Fibroblast of skin of right quadriceps (primary cell): Measurements from ENCODE around the gene KRTAP10-1.

Experiments
- DNase-seq: peaks from one replicate; pipeline ENCODE4 v3.0.0-alpha.2; 2013

Gene KRTAP10-1

DNA sequence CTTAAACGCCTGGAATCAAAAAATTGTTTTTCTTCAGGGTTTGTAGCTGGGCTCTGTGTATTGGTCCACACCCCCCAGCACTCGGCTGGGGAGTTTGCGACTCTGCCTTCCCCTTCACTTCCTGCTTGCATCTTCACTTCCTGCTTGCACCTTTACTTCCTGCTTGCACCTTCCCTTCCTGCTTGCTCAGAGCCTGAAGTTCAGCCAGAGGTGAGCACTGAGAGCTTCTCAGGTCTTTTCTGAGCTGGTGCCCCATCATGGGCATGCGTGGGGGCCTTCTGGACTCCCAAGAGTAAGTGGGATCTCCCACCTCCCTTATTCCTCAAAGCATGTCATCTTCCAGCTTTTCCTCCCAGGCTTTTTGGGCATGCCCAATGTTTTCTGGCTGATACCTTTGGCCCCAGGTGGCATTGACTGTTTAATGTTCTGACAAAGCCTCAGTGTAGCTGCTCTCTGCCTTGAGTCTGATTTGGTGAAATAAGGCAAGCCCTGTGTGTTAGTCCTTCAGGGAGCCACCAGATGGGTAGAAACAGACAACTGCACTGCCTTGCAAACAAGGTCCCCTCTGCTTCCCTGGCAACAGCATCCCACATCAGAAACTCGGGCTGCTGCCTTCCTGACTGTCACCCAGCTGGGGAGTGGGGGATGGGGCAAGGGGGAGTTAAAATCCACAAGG is 7.8 kb upstream of the KRTAP10-1 start:
- no peak for DNase-seq

DNA sequence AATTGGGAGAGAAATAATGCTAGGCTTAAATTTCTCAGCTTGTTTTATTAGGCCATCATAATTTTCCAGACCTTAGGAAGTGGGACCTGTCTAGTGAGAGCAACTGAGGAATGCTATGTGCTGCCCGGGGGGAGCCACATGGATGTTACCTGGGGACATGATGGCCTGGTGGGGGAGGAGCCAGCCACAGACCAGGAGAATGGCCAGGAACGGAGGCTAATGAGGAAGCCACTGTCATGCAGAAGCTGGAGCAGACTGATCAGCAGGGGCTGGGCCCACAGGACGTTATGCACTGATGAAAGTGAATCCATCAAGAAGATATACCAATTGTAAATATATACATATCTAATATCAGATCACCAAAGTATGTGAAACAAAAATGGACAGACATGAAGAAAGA is 4.6 kb upstream of the KRTAP10-1 start:
- no peak for DNase-seq

DNA sequence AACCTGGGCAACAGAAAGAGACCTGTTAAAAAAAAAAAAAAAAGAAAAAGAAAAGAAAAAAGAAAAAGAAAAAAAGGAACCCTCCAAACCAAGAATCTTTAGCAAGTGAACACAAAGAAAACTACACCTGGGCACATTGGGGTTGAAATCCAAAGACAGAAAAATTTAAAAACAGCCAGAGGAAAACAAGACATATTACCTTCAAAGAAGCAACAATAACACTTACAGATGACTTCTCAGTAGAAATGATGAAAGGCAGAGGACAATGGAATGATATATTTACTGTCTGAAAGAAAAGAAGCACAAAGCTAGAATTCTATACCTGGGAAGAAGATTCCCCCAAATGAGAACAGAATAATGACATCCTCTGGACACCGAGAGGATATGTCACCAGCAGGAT is 2.7 kb upstream of the KRTAP10-1 start:
- no peak for DNase-seq

DNA sequence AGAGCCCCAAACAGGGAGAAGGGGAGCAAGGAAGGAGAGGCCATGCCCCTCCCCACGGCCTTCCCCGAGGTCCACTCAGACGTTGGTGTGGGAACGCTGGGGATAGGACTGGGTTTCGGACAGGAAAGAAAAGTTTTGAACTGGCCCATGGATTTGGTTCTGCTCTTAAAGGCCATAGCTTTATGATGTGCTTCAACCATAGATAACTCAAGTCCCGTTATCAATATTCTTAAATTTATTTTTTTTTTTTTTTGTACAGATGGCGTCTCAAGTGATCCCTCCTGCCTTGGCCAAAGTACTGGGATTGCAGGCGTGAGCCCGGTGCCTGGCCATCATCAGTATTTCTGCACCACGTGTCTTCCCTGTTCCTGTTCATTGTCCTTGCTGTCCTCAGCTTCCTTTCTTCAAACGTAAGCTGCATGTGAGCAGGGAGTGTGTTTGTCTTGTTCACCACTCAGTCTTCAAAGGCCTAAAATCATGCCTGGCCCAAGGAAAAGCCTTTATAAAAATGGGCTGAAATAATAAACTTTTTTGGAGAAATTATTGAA is 820 bp upstream of the KRTAP10-1 start:
- DNase-seq = no peak

DNA sequence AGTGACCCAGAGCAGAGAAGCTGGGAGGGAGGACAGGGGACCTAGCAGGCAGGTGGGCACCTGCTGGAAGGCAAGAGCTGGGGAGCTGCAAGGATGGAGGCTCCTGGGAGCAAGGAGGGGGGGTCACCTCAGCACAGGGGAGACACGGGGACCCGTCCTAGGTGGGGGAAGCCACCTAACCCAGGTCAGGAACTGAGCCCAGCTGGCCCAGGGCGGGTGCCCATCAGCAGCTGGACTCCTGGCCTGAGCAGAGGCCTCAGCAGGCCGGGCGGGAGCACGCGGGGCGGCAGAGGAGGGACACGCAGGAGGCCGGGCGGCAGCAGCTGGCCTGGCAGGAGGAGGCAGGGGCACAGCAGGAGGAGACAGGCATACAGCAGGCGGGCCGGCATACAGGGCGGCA is 949 bp downstream of the KRTAP10-1 start:
- DNase-seq = no peak

DNA sequence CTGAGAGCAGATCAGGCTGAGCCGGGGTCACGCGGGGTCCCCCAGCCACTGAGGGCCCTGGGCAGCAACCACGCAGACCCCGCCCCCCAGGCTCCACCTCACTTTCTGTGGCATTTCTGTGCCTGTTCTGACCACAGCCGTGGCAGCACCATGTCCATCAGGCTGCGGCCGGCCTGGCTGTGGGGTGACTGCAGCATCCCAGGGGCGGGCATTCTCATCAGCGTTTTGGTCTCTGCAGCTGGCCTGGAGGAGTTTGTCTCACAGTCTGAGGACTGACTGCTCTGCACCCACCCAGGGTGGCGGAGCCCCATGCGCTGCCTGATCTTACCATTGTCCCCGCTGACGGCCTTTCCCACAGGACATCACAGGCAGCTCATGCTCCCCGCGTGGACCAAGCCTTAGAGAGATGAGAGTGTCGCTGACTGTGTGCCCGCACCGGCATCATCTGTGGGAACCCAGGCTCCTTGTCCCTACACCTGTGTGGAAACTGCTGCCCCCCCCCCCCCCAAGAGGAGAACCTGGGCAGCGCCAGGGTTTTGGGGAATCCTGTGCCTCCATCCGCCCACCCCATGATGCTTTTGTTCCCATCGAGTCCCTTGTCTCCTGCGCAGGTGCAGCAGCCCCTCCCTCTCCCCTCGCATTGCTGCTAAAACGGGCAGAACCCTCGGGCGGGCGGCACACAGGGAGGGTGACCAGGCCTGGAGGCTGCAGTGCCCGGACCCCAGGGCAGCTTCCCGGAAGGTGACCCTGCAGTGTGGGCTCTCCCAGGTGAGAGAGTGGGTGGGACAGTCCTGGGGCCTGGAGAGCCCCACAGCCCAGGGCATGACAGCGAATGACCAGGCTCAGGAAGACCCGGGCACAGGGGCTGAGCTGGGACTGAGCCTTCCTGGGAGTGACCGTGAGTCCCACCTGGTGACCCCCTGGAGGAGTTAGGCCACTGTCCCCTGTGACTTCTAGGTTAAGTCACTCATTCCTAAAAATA is 1.8 kb downstream of the KRTAP10-1 start:
- DNase-seq = no peak

DNA sequence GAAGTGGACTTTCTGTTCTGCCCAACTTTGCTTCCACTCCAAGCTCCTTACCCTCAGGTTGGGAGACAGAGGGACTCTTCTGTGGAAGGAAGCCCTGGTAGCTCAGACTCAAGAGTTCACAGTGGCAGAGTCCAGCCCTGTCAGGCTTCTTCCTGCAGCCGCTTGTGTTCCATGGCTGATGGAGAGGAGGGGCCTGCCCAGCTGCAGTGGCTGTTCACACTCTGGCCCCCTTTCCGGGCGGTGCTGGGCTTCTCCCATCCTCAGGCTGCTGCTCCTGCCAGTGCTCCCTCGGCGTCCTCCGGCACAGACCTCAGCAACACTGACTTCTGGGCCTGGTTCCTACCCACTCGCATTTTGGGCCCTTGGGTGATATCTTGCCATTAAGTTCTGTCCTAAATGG is 4.0 kb downstream of the KRTAP10-1 start:
- no peak for DNase-seq

DNA sequence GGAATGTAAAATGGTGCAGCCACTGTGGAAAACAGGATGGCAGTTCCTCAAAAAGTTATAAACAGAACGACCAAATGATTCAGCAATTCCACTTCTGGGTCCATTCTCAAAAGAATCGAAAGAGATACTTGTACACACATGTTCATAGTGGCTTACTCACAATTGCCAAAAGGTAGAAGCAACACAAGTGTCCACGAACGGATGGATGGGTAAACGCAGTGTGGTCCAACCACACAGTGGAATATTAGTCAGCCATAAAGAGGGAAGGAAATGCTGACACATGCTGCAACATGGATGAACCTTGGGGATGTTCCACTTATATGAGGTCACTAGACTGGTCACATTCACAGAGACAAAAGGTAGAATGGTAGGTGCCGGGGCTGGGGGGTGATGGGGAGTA is 5.3 kb downstream of the KRTAP10-1 start:
- no peak for DNase-seq

DNA sequence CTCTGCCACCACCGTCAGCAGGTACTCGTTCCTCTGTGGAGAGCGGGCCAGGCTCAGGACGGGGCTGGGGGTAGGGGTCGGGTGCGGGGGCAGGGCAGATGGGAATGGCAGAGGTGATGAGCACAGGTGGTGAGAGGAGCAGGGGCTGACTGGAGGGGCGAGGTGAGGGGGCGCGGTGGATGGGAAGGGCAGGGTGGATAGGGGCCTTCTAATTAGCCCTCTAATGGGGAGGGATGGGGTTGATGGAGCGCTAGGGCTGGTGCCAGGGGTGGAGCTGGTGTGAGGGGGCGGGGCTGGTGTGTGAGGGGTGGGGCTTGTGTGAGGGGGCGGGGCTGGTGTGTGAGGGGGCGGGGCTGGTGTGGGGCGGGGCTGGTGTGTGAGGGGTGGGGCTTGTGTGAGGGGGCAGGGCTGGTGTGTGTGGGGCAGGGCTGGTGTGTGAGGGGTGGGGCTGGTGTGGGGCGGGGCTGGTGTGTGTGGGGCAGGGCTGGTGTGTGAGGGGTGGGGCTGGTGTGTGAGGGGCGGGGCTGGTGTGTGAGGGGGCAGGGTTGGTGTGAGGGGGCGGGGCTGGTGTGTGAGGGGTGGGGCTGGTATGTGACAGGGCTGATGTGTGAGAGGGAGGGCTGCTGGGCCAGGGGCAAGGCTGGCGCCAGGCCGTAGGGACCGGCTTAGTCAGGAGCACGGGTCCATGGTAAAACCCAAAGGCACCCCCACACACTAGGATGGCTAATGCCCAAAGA is 5.9 kb downstream of the KRTAP10-1 start:
- DNase-seq = no peak

DNA sequence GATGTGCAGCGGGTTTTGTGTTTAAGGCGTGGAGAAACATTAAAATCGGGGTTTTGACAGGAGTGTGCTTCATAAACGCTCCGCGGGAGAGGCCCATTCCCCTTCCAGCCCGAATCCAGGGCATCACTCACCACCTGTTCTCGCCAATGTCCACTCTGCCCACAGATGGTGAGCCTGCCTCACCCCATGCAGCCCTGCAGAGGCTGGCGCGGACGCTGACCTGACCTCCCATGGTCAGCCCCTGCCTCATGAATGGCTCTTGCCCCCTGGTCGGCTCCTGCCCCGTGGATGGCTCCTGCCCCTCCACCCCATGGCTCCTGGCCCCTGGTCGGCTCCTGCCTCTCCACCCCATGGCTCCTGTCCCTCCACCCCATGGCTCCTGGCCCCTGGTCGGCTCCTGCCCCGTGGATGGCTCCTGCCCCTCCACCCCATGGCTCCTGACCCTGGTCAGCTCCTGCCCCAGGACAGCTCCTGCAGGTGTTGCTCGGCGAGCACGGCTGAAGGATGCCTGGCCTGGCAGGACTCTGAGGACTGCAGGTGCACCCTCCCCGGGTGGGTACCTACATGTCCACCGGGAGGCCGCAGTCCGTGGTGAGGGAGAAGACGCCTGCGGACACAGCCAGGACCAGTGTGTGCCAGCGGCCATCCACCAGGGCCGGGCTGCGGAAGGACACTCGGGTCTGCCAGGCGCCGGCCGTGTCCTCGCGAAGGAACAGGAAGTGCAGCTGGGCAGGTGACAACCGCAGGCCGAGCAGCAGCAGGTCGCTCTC is 6.7 kb downstream of the KRTAP10-1 start:
- DNase-seq = no peak

DNA sequence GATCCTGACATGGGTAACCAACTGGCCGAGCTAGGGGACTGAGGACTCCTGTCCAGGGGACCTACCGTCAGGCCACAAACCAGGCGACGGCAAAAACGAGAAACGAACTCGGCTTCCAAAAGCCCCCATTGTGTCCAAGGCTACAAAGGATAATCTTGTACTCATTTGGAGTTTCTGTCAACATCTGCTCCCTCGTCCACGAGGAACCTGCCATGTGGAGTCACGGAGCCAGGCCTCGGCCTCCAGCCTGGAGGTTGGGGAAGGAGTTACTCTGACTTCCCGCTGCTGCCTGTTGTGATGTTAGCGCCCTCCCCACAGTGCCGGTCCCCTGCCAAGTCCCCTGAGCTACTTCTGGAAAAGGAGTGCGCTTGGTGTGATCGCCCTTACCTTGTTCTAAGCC is 7.3 kb downstream of the KRTAP10-1 start:
- no peak for DNase-seq

DNA sequence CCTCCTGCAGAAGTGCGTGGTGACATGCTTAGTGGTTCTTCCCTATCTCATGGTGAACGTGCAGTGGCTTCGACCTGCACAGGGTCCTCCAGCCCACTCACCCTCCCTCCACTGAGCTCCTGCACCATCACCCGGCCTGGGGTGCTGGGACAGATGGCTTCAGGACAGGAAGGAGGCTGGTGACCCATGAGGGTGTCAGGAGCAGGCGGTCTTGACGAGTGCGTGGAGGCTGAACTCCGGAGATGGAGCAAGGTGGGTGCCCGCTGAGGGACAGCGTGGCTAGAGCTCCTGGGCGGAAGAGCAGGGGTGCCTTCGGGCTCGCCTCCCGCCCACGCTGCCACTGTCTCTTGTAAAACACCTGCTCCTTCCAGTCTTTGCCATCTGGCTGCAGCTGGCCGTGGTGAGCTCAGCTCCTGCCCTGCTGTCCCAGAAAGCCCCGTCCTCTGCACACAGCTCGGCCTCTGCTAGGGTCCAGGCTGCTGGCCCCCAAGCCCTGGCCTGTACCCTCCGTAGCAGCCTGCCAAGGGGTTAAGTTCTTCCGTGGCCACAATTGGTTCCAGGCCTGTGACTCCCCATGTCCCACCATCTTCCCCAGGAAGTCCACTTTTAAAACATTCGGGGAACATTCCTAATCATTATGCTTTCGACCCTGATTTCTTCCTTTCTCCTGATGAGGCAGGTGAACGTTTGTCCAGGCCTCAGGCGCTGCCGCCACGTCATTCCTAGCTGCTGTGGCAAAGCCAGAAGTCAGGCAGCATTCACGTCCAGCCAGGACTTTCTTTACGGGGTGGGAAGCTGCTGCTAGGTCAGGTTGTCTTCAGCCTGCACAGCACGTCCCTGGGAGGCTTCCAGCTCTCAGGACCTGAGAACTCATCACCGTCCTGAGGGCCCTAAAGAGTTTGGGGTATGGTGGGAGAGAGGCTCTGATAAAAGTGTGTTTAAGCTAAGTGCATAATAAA is 8.1 kb downstream of the KRTAP10-1 start:
- DNase-seq = no peak

DNA sequence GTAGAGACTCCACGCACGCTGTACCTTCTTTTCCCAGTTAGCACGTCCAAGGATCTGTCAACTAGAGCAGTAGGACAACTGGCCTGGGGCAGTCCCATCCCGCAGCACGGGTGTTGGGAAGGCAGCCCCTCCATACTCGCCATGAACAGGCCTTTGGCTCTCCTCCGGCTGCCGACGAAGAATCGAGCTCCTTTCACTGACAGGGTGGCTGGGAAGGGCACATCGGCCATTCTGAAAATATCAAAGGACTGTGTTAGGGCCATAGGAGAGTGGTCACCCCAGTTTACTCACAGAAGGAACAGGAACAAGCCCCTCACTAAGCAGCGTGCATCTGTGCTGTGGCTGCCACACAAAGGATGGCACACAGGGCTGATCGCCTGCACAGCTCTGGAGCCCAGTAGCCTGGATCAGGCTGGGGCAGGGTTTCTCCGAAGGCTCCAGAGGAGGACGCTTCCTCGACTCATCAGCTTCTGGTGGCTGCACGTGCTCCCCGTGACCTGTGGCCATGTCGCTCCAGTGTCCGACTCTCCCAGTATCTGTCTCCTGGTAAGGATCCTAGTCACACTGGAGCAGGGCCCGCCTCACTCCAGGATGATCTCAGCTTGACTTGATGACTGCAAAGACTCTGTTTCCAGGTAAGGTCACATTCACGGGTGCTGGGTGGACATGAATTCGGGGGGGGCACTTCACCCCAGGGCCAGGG is 8.9 kb downstream of the KRTAP10-1 start:
- no peak for DNase-seq

DNA sequence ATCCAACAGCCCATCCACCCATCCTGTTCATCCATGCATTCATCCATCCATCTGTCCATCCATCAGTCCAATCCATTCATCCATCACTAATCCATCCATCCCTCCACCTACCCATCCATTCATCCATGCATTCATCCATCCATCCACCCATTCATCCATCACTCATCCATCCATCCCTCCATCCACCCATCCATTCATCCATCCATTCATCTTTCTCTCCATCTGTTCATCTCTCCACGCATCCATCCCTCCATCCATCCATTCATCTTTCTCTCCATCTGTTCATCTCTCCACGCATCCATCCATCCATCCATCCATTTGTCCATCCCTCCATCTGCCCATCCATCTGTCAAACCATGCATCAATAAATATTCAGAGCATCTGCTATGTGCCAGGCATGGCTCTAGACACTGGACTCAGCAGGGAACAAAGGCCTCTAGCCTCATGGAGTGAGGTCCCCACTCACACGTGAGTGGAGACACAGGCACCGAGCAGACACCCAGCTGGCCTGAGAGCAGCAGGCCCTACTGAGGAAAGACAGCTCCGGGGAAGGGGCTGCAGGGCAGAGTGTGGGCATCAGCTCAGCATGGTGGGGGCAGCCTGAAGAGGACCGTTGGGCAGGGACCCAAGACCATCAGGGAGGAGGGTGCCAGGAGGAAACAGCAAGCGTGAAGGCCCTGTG is 9.6 kb downstream of the KRTAP10-1 start:
- DNase-seq = no peak

DNA sequence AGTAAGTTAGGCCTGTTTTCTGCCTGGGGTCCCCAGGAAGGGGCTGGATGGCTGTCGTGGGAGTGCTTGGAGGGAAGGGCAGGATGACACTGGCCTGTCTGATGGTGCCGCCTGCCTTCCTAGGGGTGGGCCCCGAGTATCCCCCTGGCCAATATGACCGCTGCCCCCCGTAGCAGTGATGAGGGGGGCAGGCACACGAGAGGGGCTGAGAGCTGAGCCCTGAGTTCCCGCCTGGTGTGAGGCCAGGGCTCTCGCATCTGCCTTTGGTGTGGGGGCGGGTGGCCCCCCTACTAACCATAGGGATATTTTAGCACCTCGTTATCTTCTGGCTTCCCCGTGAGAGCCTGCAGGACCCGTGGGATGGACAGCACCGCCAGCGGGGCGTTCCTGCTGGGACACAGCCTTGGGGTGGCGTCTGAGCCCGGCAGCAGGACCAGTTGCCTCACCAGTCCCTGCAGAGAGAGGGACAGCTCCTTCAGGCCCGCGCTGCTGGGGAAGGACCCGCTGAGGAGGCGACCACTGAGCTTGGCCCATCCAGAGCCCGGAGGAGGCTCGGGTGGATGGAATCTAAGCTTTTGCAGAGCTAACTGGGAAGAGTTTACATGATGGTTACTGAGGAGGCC is 10.4 kb downstream of the KRTAP10-1 start:
- DNase-seq = no peak

DNA sequence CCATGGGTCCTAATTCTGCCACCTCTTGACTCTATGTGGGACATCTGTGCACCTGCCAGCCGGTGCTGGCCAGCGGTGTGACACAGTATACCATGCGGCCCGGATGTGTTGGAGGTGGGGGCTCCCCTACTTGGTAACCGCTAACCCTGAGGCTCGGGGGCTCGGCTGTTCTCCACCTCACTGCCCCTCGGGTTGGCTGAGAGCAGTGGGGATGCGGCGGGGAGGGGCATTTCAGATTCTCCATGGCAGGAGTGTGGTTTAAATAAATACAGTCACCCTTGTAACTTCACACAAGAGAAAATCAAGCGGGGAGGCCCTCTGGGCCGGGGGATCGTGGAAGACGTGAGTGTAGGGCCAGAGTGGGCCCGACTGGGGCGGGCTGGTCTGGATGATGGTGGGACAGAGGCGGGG is 11.0 kb downstream of the KRTAP10-1 start:
- DNase-seq = no peak

DNA sequence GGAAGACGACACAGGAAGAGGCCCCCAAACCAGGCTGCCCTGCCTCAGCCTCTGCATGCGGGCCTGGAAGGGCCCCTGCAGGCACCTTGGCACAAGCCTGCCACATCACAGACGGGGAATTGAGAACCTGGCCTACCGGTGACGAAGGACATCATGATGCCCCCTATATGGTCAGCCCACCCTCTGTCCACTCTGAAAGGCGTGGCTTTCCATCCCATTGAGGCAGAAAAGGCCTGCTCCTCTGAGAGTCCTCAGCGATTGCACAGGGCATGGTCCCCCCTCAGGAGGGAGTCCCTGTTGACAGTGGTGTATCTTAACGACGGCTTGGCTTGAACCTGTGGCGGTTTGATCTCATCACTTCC is 11.4 kb downstream of the KRTAP10-1 start:
- DNase-seq = no peak

DNA sequence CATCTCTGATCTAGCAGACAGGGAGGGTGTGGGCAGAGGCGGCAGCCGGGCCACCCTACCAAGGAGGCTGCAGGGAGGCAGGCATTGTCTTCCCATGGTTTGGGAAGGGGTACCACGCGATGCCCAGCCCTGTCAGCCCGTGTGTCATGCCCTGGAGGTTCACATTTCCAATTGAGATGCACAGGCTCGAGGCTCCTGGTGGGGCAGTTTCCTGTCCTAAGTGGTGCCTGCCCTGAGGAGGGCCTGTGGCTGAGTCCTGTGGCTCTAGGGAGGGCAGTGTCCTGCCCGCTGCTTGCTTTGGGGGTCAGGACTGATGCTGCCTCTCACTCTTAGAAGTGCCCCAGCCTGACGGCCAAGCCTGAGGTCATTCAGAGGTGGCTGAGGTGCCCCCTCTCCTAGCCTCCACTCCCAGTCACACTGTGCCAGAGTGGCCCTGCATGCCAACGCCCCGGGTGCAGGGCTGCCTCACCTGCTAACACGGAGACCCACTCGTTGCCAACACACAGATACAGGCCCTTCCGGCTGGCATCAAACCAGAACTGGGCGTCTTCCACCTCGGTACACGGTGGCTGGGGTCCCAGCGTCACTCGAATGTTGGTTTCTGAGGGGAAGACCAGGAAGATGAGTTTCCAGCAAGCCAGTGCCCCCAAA is 11.9 kb downstream of the KRTAP10-1 start:
- no peak for DNase-seq
